ENCODE data around the gene MST1.

The MST1 gene

DNA sequence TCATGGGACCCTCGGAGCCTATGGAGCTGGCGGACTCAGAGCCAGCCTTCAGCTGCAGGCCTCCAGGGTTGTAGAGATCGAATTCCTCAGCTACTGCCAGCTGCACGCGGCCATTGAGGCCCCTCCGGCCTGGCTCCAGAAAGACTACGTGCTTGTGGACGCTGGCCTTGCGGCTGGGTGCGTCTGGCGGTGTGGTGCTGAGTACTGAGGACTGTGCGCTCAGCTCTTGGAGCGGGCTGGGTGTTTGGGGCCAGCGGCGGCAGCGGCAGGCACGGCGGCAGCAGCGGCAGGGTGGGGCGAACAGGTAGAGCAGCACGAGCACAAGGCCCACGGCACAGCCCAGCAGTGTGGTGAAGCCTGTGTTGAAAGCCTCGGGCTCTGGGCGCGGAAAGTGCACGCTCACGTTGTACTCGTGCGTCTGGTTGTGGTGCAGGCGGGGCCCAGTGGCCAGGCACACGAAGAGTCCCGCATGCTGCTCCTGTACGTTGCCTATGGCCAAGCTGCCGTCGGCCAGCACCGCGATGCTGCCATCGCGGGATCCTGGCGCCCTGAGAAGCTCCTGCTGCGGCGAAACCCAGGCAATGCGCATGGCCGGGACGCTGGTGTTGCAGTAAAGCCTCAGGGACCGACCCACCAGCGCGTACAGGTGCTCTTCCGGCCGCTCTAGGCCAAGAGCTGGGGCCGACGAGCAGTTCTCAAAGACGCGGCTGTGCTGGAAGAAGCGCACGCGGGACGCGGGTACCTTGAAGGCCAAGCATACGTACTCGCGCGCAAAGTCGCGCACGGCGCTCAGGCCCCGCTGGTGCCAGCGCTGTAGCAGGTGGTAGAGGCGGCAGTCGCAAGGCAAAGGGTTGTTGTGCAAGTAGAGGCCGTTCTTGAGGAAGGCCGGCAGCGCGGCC, 28.9 kb upstream of the MST1 start:
- peak in 1 of 3 donors; percentile 11 for DNase-seq

DNA sequence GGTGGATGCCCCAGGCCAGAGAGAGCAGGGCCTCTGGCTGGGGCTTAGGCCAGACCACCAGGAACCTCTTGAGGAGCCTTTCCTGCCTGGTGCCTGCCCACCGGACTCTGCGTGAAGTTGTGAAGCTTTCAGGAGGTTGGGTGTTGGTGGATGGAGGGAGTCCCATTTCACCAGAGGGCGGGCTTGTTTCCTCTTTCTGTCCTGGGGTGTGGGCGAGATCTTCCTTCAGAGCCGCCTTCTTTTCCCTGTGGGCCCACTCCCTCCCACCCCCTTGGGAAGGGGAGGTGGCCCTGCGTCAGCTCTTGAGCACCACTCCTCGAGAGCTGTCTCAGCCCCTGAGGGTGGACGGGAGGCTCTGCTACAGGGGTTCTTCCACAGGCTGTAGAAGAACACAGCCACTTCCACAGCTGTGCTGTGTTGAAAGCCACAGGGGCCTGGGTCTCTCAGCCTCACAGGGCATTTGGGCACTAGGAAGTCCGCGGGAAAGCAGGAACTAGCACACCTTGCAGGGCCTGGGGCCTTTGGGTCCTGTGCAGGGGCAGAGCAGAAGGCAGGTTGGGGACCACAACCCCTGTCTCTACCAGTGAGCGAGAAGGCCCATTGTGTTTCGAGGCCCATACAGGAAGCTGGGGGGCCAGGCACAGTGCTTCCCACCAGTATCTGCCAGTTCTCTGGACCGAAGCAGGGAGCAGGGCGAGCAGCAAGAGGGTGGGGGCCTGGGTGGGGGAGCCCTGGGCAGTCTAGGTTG, 28.1 kb upstream of the MST1 start:
- no peak overlapping the region for H3K27ac ChIP-seq (ENCODE audit: insufficient read depth in 1 of 2, low read depth in 1 of 2, low read length in 2 of 2, poor library complexity in 1 of 2, severe bottlenecking in 2 of 2)
- no peak for DNase-seq
- H3K36me3 ChIP-seq (ENCODE audit: control insufficient read depth in 4 of 4, insufficient read depth in 4 of 4, low read length in 3 of 4): peaks cover 5 to 49% (median 34%) of the 10 kb centered on the region in 4 experiments
- no peaks in the 10 kb centered on the region for H3K9me3 ChIP-seq (ENCODE audit: control extremely low read depth in 1 of 5, control insufficient read depth in 4 of 5, insufficient read depth in 2 of 5, low read depth in 1 of 5, low read length in 4 of 5)
- ChIA-PET CTCF (interaction anchor here (0.6 to 2.7 kb wide), 5 partner anchors 9 to 183 kb away, joined by 3 to 6 read pairs (median 4); no protein-coding TSS in a partner anchor), POLR2A (no interaction called here)
- WGBS (ENCODE audit: insufficient coverage): 97% methylated on average over 9 of the region's 14 CpGs
- no peak overlapping the region for H3K4me3 ChIP-seq (ENCODE audit: control insufficient read depth in 1 of 7, extremely low read depth in 1 of 7, insufficient read depth in 4 of 7, low read depth in 2 of 7, low read length in 6 of 7)
- no peaks in the 10 kb centered on the region for H3K27me3 ChIP-seq (replicated peaks in 2 of 5; ENCODE audit: control insufficient read depth in 4 of 5, insufficient read depth in 5 of 5, low read length in 4 of 5)
- H3K4me1 ChIP-seq (ENCODE audit: control extremely low read depth in 1 of 4, control insufficient read depth in 4 of 4, insufficient read depth in 4 of 4, low read length in 3 of 4): peaks cover 0 to 43% (median 30%) of the 10 kb centered on the region in 4 experiments

More for the DNA sequence above, 28.9 kb upstream of the MST1 start:
- H3K9me3 ChIP-seq (ENCODE audit: control extremely low read depth in 1 of 5, control insufficient read depth in 4 of 5, insufficient read depth in 2 of 5, low read depth in 1 of 5, low read length in 4 of 5): no peaks in the 10 kb centered on the region
- peaks cover 5 to 54% (median 34%) of the 10 kb centered on the region in 4 experiments for H3K36me3 ChIP-seq (ENCODE audit: control insufficient read depth in 4 of 4, insufficient read depth in 4 of 4, low read length in 3 of 4)
- 88% methylated on average over 71 of the region's 75 CpGs for WGBS (ENCODE audit: insufficient coverage)
- ChIA-PET POLR2A (interaction anchor here (0.9 kb wide), 1 partner anchor 710 kb away, joined by 5 read pairs; no protein-coding TSS in a partner anchor), CTCF (interaction anchor here (0.6 to 3.2 kb wide), 7 partner anchors 10 to 372 kb away, joined by 3 to 18 read pairs (median 4); no protein-coding TSS in a partner anchor)
- H3K27ac ChIP-seq (ENCODE audit: insufficient read depth in 1 of 2, low read depth in 1 of 2, low read length in 2 of 2, poor library complexity in 1 of 2, severe bottlenecking in 2 of 2): no peak overlapping the region
- H3K27me3 ChIP-seq (replicated peaks in 2 of 5; ENCODE audit: control insufficient read depth in 4 of 5, insufficient read depth in 5 of 5, low read length in 4 of 5): no peaks in the 10 kb centered on the region
- peak overlapping the region in 4 of 7 experiments; percentile 78 to 94 (median 84) for H3K4me3 ChIP-seq (ENCODE audit: control insufficient read depth in 1 of 7, extremely low read depth in 1 of 7, insufficient read depth in 4 of 7, low read depth in 2 of 7, low read length in 6 of 7)
- peaks cover 0 to 43% (median 29%) of the 10 kb centered on the region in 4 experiments for H3K4me1 ChIP-seq (ENCODE audit: control extremely low read depth in 1 of 4, control insufficient read depth in 4 of 4, insufficient read depth in 4 of 4, low read length in 3 of 4)

DNA sequence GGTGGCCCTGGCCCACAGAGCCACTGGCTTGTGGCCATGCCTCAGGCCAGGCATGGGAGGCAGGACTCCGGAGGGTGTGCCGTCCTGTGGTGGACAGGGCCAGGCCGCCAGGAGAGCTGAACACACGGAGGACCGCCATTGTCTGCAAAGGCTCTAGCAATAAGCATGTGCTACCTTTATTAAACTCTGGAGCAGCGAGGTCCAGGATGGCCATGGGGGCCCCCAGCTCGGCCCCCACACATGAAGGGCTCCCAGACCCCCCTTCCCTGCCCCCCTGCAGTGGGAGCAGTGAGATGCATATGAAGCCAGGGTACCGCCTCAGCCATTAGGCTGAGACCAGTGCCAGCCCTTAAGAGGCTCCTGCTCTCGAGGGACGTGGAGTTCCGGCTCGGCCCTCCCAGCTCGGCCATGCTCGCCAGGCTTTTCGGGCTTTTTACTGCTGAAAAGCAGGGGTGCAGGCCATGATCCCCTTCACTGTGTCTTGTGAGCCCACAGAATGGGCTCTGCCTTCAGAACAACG, 27.5 kb upstream of the MST1 start:
- ChIA-PET POLR2A (no interaction called here), CTCF (interaction anchor here (1.0 to 1.8 kb wide), 2 partner anchors 13 to 184 kb away, joined by 3 to 4 read pairs; no protein-coding TSS in a partner anchor)
- H3K27me3 ChIP-seq (replicated peaks in 2 of 5; ENCODE audit: control insufficient read depth in 4 of 5, insufficient read depth in 5 of 5, low read length in 4 of 5): no peaks in the 10 kb centered on the region
- DNase-seq: no peak
- peaks cover 5 to 43% (median 32%) of the 10 kb centered on the region in 4 experiments for H3K36me3 ChIP-seq (ENCODE audit: control insufficient read depth in 4 of 4, insufficient read depth in 4 of 4, low read length in 3 of 4)
- H3K4me1 ChIP-seq (ENCODE audit: control extremely low read depth in 1 of 4, control insufficient read depth in 4 of 4, insufficient read depth in 4 of 4, low read length in 3 of 4): peaks cover 0 to 46% (median 35%) of the 10 kb centered on the region in 4 experiments
- H3K27ac ChIP-seq (ENCODE audit: insufficient read depth in 1 of 2, low read depth in 1 of 2, low read length in 2 of 2, poor library complexity in 1 of 2, severe bottlenecking in 2 of 2): no peak overlapping the region
- no peaks in the 10 kb centered on the region for H3K9me3 ChIP-seq (ENCODE audit: control extremely low read depth in 1 of 5, control insufficient read depth in 4 of 5, insufficient read depth in 2 of 5, low read depth in 1 of 5, low read length in 4 of 5)
- H3K4me3 ChIP-seq (ENCODE audit: control insufficient read depth in 1 of 7, extremely low read depth in 1 of 7, insufficient read depth in 4 of 7, low read depth in 2 of 7, low read length in 6 of 7): no peak overlapping the region
- 98% methylated on average over 15 of the region's 16 CpGs for WGBS (ENCODE audit: insufficient coverage)

DNA sequence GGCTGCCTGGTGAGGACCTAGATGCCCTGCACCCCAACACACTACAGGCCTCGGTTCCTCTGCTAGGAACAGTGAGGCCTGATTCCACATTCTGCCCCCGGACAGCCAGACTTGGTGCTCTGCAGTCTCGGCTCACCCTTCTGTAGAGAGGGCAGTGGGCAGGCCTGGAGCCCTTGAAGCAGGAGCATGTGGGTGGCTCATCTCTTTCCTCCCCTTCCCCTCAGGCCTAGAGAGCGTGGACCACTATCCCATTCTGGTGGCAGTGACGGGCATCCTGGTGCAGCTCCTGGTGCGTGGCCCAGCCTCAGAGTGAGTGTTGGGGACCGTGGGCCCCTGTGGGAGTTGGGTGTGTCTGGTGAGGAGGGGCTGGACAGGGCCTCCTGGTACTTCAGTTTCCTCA, 26.9 kb upstream of the MST1 start:
- Histone ChIP-seq H3K9me3 (ENCODE audit: control extremely low read depth in 1 of 5, control insufficient read depth in 4 of 5, insufficient read depth in 2 of 5, low read depth in 1 of 5, low read length in 4 of 5) (no peaks in the 10 kb centered on the region), H3K27me3 (replicated peaks in 2 of 5; ENCODE audit: control insufficient read depth in 4 of 5, insufficient read depth in 5 of 5, low read length in 4 of 5) (no peaks in the 10 kb centered on the region), H3K4me3 (ENCODE audit: control insufficient read depth in 1 of 7, extremely low read depth in 1 of 7, insufficient read depth in 4 of 7, low read depth in 2 of 7, low read length in 6 of 7) (no peak overlapping the region), H3K4me1 (ENCODE audit: control extremely low read depth in 1 of 4, control insufficient read depth in 4 of 4, insufficient read depth in 4 of 4, low read length in 3 of 4) (peaks cover under 1 to 52% (median 41%) of the 10 kb centered on the region in 4 experiments), H3K36me3 (ENCODE audit: control insufficient read depth in 4 of 4, insufficient read depth in 4 of 4, low read length in 3 of 4) (peaks cover 5 to 37% (median 31%) of the 10 kb centered on the region in 4 experiments), H3K27ac (ENCODE audit: insufficient read depth in 1 of 2, low read depth in 1 of 2, low read length in 2 of 2, poor library complexity in 1 of 2, severe bottlenecking in 2 of 2) (no peak overlapping the region)
- CTCF ChIA-PET: interaction anchor here (1.0 to 1.8 kb wide), 4 partner anchors 12 to 184 kb away, joined by 3 to 4 read pairs (median 4); no protein-coding TSS in a partner anchor
- POLR2A ChIA-PET: no interaction called here
- DNase-seq: no peak
- WGBS (ENCODE audit: insufficient coverage): 100% methylated on average over 3 of the region's 7 CpGs

DNA sequence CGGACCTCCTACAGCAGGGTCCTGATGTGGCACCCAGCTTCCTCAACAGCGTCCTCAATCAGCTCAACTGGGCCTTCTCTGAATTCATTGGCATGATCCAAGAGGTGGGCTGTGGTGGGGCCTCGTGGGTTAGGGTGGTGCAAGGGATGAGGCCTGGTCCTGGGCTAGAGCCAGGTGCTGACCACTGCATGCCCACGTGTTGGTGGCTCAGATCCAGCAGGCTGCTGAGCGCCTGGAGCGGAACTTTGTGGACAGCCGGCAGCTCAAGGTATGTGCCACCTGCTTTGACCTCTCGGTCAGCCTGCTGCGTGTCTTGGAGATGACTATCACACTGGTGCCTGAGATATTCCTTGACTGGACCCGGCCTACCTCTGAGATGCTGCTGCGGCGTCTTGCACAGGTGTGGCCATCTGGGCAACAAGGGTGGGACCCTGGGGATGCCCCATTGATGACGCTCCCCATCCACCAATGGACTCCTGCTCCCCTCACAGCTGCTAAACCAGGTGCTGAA, 26.4 kb upstream of the MST1 start:
- no peak overlapping the region for H3K27ac ChIP-seq (ENCODE audit: insufficient read depth in 1 of 2, low read depth in 1 of 2, low read length in 2 of 2, poor library complexity in 1 of 2, severe bottlenecking in 2 of 2)
- H3K4me3 ChIP-seq (ENCODE audit: control insufficient read depth in 1 of 7, extremely low read depth in 1 of 7, insufficient read depth in 4 of 7, low read depth in 2 of 7, low read length in 6 of 7): no peak overlapping the region
- WGBS (ENCODE audit: insufficient coverage): 96% methylated on average over 13 of the region's 13 CpGs
- POLR2A ChIA-PET: no interaction called here
- peaks cover 5 to 32% (median 28%) of the 10 kb centered on the region in 4 experiments for H3K36me3 ChIP-seq (ENCODE audit: control insufficient read depth in 4 of 4, insufficient read depth in 4 of 4, low read length in 3 of 4)
- peaks cover 4 to 55% (median 46%) of the 10 kb centered on the region in 4 experiments for H3K4me1 ChIP-seq (ENCODE audit: control extremely low read depth in 1 of 4, control insufficient read depth in 4 of 4, insufficient read depth in 4 of 4, low read length in 3 of 4)
- CTCF ChIA-PET: interaction anchor here (1.0 to 1.8 kb wide), 4 partner anchors 12 to 185 kb away, joined by 3 to 4 read pairs (median 4); no protein-coding TSS in a partner anchor
- no peaks in the 10 kb centered on the region for H3K9me3 ChIP-seq (ENCODE audit: control extremely low read depth in 1 of 5, control insufficient read depth in 4 of 5, insufficient read depth in 2 of 5, low read depth in 1 of 5, low read length in 4 of 5)
- no peaks in the 10 kb centered on the region for H3K27me3 ChIP-seq (replicated peaks in 2 of 5; ENCODE audit: control insufficient read depth in 4 of 5, insufficient read depth in 5 of 5, low read length in 4 of 5)
- no peak for DNase-seq

DNA sequence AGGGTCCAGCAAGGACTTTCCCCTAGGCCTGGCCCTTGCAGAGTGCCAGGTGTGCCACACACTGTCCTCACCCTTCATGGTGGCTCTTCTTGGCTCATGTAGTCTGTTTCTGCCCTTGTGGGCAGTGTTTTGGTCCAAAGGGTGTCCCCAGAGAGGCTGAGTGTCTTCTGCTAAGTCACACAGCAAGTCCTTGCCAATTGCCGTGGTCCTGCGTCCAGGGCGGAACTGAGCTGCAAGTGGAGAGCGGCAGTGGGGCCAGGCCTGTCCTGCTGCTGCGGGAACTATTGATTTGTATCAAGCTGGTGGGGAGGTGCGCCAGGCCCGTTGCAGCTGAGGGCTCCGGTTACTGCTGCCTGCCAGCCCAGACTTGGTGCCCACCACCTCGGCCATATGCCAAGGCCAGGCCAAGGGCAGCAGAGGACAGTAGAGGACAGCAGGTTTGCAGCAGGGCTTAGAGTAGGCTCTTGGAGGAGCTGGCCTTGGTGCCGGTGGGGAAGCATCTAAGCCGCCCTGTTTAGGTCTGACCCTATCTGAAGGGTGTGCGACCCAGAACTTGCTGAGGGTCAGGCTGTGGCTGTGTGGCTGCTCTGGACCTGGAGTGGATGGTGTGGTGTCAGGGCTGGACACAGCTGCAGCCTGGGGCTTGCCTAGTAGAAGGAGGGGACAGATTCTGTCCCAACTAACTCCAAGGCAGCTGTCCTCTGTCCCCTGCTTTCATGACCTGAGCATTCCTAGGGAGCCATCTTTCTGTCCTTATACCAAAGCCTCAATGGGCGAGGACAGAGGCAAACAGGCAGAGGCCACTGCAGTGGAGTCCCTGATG, 25.7 kb upstream of the MST1 start:
- H3K9me3 ChIP-seq (ENCODE audit: control extremely low read depth in 1 of 5, control insufficient read depth in 4 of 5, insufficient read depth in 2 of 5, low read depth in 1 of 5, low read length in 4 of 5): no peaks in the 10 kb centered on the region
- no peaks in the 10 kb centered on the region for H3K27me3 ChIP-seq (replicated peaks in 2 of 5; ENCODE audit: control insufficient read depth in 4 of 5, insufficient read depth in 5 of 5, low read length in 4 of 5)
- H3K4me1 ChIP-seq (ENCODE audit: control extremely low read depth in 1 of 4, control insufficient read depth in 4 of 4, insufficient read depth in 4 of 4, low read length in 3 of 4): peaks cover 8 to 56% (median 47%) of the 10 kb centered on the region in 4 experiments
- H3K27ac ChIP-seq (ENCODE audit: insufficient read depth in 1 of 2, low read depth in 1 of 2, low read length in 2 of 2, poor library complexity in 1 of 2, severe bottlenecking in 2 of 2): no peak overlapping the region
- DNase-seq: no peak
- CTCF ChIA-PET: interaction anchor here (1.0 to 1.4 kb wide), 3 partner anchors 11 to 14 kb away, joined by 3 to 4 read pairs (median 4); no protein-coding TSS in a partner anchor
- POLR2A ChIA-PET: no interaction called here
- H3K4me3 ChIP-seq (ENCODE audit: control insufficient read depth in 1 of 7, extremely low read depth in 1 of 7, insufficient read depth in 4 of 7, low read depth in 2 of 7, low read length in 6 of 7): no peak overlapping the region
- WGBS (ENCODE audit: insufficient coverage): 94% methylated on average over 12 of the region's 13 CpGs
- H3K36me3 ChIP-seq (ENCODE audit: control insufficient read depth in 4 of 4, insufficient read depth in 4 of 4, low read length in 3 of 4): peaks cover 5 to 29% (median 27%) of the 10 kb centered on the region in 4 experiments
